ENCODE results near the gene ADGRL1.
A peak's percentile ranks its signal among the peaks of the same experiment; 100 is the strongest.

Gene ADGRL1

GRCh38 chr19:14136509-14137281, 69.3 kb downstream of the ADGRL1 start, which contains the start of gene ASF1B:
Gene ASF1B, minus strand, starts transcription at chr19:14136589. Its CDS starts 133 bp downstream, at chr19:14136456.
- ATAC-seq (ENCODE audit: insufficient read depth, low read depth) (peak; percentile 88), DNase-seq (peak; percentile 100)
- H3K27ac ChIP-seq (ENCODE audit: low read length): peak within 1 kb of the TSS; percentile 93
- H3K4me3 ChIP-seq (ENCODE audit: low read depth in 1 of 2, low read length in 2 of 2): peak within 1 kb of the TSS; percentile 75 to 88
- peaks cover 85% of the 10 kb centered on the region for H3K79me2 ChIP-seq (ENCODE audit: insufficient read depth, low read length)
- peak within 1 kb of the TSS; percentile 87 for H3K9ac ChIP-seq (ENCODE audit: low read depth, low read length)
- peak within 1 kb of the TSS; percentile 81 for H2AFZ ChIP-seq (ENCODE audit: low read depth, low read length)
- H3K9me3 ChIP-seq (ENCODE audit: insufficient read depth, low read length, severe bottlenecking): no peaks in the 10 kb centered on the region
- H3K4me2 ChIP-seq (ENCODE audit: insufficient read depth, low read length): peak within 1 kb of the TSS; percentile 84
- H3K4me1 ChIP-seq (ENCODE audit: insufficient read depth, low read length): peaks cover 42% of the 10 kb centered on the region
- H4K20me1 ChIP-seq (ENCODE audit: insufficient read depth, low read length): peaks cover 22% of the 10 kb centered on the region; the same call in 1 of the 2 replicates
- peaks cover 29% of the 10 kb centered on the region for H3K36me3 ChIP-seq (ENCODE audit: insufficient read depth, low read length)
- TF ChIP-seq EZH2 (IDR thresholded peaks at IDR 0.05; ENCODE audit: borderline replicate concordance, low read depth, low read length, severe bottlenecking): no peak
- TF ChIP-seq CTCF (IDR thresholded peaks at IDR 0.05; ENCODE audit: borderline replicate concordance, extremely low read depth, low read length, poor library complexity, severe bottlenecking): peak; percentile 96
- no peaks in the 10 kb centered on the region for H3K27me3 ChIP-seq (ENCODE audit: insufficient read depth, low read length, poor library complexity)

GRCh38 chr19:14135985-14136508, 69.9 kb downstream of the ADGRL1 start:
- Histone ChIP-seq H4K20me1 (ENCODE audit: insufficient read depth, low read length) (peaks cover 20% of the 10 kb centered on the region; the same call in 1 of the 2 replicates), H3K27ac (ENCODE audit: low read length) (peak overlapping the region; percentile 93), H3K9ac (ENCODE audit: low read depth, low read length) (peak overlapping the region; percentile 87), H3K4me1 (ENCODE audit: insufficient read depth, low read length) (peaks cover 42% of the 10 kb centered on the region), H3K79me2 (ENCODE audit: insufficient read depth, low read length) (peaks cover 81% of the 10 kb centered on the region), H3K4me2 (ENCODE audit: insufficient read depth, low read length) (peak overlapping the region; percentile 77), H3K27me3 (ENCODE audit: insufficient read depth, low read length, poor library complexity) (no peaks in the 10 kb centered on the region), H3K4me3 (ENCODE audit: low read depth in 1 of 2, low read length in 2 of 2) (peak overlapping the region; percentile 54 to 88), H2AFZ (ENCODE audit: low read depth, low read length) (peak overlapping the region; percentile 81), H3K36me3 (ENCODE audit: insufficient read depth, low read length) (peaks cover 30% of the 10 kb centered on the region), H3K9me3 (ENCODE audit: insufficient read depth, low read length, severe bottlenecking) (no peaks in the 10 kb centered on the region)
- ATAC-seq (ENCODE audit: insufficient read depth, low read depth) (peak; percentile 13), DNase-seq (no peak)
- TF ChIP-seq EZH2 (IDR thresholded peaks at IDR 0.05; ENCODE audit: borderline replicate concordance, low read depth, low read length, severe bottlenecking): no peak
- no peak for TF ChIP-seq CTCF (IDR thresholded peaks at IDR 0.05; ENCODE audit: borderline replicate concordance, extremely low read depth, low read length, poor library complexity, severe bottlenecking)

- no peaks in the 10 kb centered on the region for H3K27me3 ChIP-seq (ENCODE audit: insufficient read depth, low read length, poor library complexity)
- H3K27ac ChIP-seq (ENCODE audit: low read length): peak overlapping the region; percentile 93
- ATAC-seq (ENCODE audit: insufficient read depth, low read depth) (no peak), DNase-seq (peak; percentile 33)
- no peak for TF ChIP-seq CTCF (IDR thresholded peaks at IDR 0.05; ENCODE audit: borderline replicate concordance, extremely low read depth, low read length, poor library complexity, severe bottlenecking)
- no peak for TF ChIP-seq EZH2 (IDR thresholded peaks at IDR 0.05; ENCODE audit: borderline replicate concordance, low read depth, low read length, severe bottlenecking)
- peak overlapping the region; percentile 54 to 88 for H3K4me3 ChIP-seq (ENCODE audit: low read depth in 1 of 2, low read length in 2 of 2)
- peaks cover 30% of the 10 kb centered on the region for H3K36me3 ChIP-seq (ENCODE audit: insufficient read depth, low read length)
- peaks cover 81% of the 10 kb centered on the region for H3K79me2 ChIP-seq (ENCODE audit: insufficient read depth, low read length)
- H4K20me1 ChIP-seq (ENCODE audit: insufficient read depth, low read length): peaks cover 20% of the 10 kb centered on the region; the same call in 1 of the 2 replicates
- H3K4me2 ChIP-seq (ENCODE audit: insufficient read depth, low read length): peak overlapping the region; percentile 77
- peaks cover 42% of the 10 kb centered on the region for H3K4me1 ChIP-seq (ENCODE audit: insufficient read depth, low read length)
- H2AFZ ChIP-seq (ENCODE audit: low read depth, low read length): no peak overlapping the region
- no peaks in the 10 kb centered on the region for H3K9me3 ChIP-seq (ENCODE audit: insufficient read depth, low read length, severe bottlenecking)
- H3K9ac ChIP-seq (ENCODE audit: low read depth, low read length): peak overlapping the region; percentile 87
Observed at GRCh38 chr19:14135355-14135754, 70.6 kb downstream of the ADGRL1 start.

All from DND-41 (cell line).